ENCODE data around the gene RFLNA.

Gene RFLNA

DNA sequence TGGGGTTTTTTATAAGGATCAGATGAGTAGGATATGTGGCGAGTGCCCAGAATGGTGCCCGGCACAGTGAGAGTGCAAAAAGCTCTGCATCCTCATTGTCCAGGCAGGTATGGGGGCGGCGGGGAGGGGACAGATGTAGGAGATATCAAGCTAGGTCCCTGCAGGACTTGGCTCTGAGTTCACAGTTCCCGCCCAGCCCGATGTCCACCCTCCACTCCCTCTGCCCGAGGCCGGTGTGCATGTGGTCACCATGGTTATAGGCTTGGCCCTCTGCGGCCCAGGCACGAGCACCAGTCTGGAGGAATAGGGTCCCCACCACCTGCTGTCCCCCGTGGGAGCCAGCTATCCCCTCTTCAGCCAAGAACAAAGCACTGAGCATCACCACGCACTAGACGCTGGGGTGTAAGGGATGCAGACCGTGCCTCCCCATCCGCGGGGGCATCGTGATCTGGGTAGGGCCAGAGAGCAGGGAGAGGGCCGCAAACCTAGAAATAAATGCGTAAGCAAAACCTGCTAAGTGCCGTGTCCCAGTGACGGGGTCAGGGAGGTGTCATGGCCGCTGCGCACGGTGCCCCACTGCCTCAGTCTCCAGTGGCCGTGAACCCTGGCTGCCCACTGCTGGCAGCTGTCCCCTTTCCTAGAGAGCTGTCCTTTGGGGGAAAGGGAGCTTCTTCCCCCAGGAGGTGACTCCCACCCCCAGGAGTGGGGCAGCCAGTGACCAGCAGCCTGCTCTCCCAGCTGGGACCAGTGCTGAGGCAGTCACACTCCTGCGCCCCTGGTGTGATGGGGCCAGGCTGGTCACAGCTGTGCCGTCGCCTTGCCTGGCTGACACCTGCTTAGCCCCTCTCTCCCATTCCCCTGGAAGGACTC lies 12.0 kb downstream of the RFLNA start:
- Histone ChIP-seq H3K27me3 (ENCODE audit: control insufficient read depth, insufficient read depth, low read length) (no peaks in the 10 kb centered on the region), H3K4me2 (ENCODE audit: low read length) (no peak overlapping the region), H3K4me1 (ENCODE audit: control insufficient read depth, insufficient read depth, low read length) (no peaks in the 10 kb centered on the region), H3K9me3 (replicated peaks; ENCODE audit: low read length) (no peaks in the 10 kb centered on the region), H3K36me3 (ENCODE audit: insufficient read depth, low read length) (no peaks in the 10 kb centered on the region), H3K9ac (ENCODE audit: low read depth, low read length) (no peak overlapping the region), H3K4me3 (ENCODE audit: low read length) (no peak overlapping the region)

DNA sequence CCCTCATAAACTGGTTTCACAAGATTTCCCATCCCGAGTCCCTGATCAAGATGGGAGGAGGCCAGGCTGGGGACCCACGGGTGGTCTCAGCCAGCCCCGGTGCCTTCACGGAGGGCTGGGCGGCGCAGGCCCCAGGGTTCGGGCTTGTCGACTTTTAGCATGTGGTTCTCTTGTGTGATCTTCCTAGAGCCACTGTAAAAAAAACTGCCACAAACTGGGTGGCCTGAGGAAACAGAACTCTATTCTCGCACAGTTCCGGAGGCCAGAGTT lies 12.6 kb downstream of the RFLNA start:
- Histone ChIP-seq H3K4me3 (ENCODE audit: low read length) (no peak overlapping the region), H3K9me3 (replicated peaks; ENCODE audit: low read length) (no peaks in the 10 kb centered on the region), H3K4me1 (ENCODE audit: control insufficient read depth, insufficient read depth, low read length) (no peaks in the 10 kb centered on the region), H3K27me3 (ENCODE audit: control insufficient read depth, insufficient read depth, low read length) (no peaks in the 10 kb centered on the region), H3K9ac (ENCODE audit: low read depth, low read length) (no peak overlapping the region), H3K4me2 (ENCODE audit: low read length) (no peak overlapping the region), H3K36me3 (ENCODE audit: insufficient read depth, low read length) (no peaks in the 10 kb centered on the region)

DNA sequence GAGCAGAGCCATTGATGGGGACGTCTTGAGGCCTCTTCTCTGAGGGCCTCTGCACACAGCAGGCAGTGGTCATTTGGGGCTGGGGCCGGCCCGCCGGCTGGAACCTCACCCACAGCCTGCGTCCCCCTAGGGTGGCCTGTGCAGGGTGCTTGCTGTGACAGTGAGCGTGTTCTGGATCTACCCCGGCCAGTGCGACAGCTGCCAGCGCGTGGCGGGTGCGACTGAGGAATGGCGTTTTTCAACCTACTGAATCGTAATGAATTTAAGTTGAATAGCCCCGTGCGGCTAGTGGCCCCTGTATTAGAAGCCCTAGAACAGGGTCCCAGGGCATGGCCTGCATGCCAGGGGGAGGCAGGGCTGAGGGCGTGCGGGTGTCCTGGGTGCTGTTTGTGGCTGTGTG lies 13.8 kb downstream of the RFLNA start:
- H3K4me3 ChIP-seq (ENCODE audit: low read length), result no peak overlapping the region
- H3K4me1 ChIP-seq (ENCODE audit: control insufficient read depth, insufficient read depth, low read length), result no peaks in the 10 kb centered on the region
- H3K9me3 ChIP-seq (replicated peaks; ENCODE audit: low read length), result no peaks in the 10 kb centered on the region
- H3K36me3 ChIP-seq (ENCODE audit: insufficient read depth, low read length), result no peaks in the 10 kb centered on the region
- H3K4me2 ChIP-seq (ENCODE audit: low read length), result no peak overlapping the region
- H3K9ac ChIP-seq (ENCODE audit: low read depth, low read length), result no peak overlapping the region
- no peaks in the 10 kb centered on the region for H3K27me3 ChIP-seq (ENCODE audit: control insufficient read depth, insufficient read depth, low read length)

DNA sequence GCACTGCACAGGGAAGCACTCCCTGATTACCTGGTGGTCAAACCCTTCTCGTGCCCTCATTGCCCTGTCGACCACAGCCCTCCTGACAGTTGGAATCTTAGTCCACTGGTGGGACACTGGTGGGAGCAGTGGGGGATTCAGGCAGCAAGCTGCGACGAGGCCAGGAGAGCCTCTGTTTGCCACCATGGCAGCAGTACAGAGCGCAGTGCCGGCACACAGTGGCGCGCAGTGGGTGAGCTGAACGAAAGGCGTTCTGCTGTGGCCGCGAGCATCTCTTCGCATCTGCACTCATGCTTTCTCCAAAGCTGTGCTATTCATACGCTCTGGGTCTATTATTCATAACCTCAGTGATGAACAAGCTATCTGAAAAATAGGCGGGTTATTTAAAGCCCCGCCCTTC lies 14.3 kb downstream of the RFLNA start:
- Histone ChIP-seq H3K27me3 (ENCODE audit: control insufficient read depth, insufficient read depth, low read length) (no peaks in the 10 kb centered on the region), H3K4me1 (ENCODE audit: control insufficient read depth, insufficient read depth, low read length) (no peaks in the 10 kb centered on the region), H3K9ac (ENCODE audit: low read depth, low read length) (no peak overlapping the region), H3K4me2 (ENCODE audit: low read length) (no peak overlapping the region), H3K9me3 (replicated peaks; ENCODE audit: low read length) (no peaks in the 10 kb centered on the region), H3K4me3 (ENCODE audit: low read length) (no peak overlapping the region), H3K36me3 (ENCODE audit: insufficient read depth, low read length) (no peaks in the 10 kb centered on the region)

DNA sequence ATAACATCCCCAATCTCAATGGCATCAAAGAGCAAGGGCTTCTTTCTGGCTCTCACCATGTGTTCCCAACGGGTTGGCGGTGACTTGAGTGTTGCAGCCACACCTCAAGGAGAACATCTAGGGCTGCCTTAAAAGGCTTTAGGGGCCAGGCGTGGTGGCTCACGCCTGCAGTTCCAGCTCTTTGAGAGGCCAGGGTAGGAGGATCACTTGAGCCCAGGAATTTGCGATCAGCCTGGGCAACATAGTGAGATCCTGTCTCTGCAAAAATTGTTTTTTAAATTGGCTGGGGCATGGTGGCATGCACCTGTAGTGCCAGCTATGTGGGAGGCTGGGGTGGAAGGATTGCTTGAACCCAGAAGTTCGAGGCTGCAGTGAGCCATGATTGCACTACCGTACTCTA lies 14.9 kb downstream of the RFLNA start:
- Histone ChIP-seq H3K4me1 (ENCODE audit: control insufficient read depth, insufficient read depth, low read length) (no peaks in the 10 kb centered on the region), H3K4me2 (ENCODE audit: low read length) (no peak overlapping the region), H3K9me3 (replicated peaks; ENCODE audit: low read length) (no peaks in the 10 kb centered on the region), H3K4me3 (ENCODE audit: low read length) (no peak overlapping the region), H3K27me3 (ENCODE audit: control insufficient read depth, insufficient read depth, low read length) (no peaks in the 10 kb centered on the region), H3K9ac (ENCODE audit: low read depth, low read length) (no peak overlapping the region), H3K36me3 (ENCODE audit: insufficient read depth, low read length) (no peaks in the 10 kb centered on the region)

DNA sequence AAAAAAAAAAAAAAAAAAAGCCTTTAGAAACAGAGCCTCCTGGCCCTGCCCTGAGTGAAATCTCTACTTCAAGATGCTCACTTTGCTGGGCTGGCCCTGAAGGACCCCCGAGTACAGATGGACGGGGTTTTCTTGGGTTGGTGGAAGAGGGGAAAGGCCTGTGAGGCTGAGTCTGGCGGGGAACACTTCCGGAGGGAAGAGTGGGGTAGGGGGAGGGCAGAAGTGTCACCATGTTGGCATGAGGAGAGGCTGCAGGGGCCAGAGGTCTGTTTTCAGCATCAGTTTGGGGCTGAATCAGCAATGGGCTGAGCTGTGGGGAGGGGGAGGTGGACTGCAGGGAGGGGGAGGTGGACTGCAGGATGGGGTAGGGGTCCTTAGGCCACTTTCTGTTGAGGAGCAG lies 15.3 kb downstream of the RFLNA start:
- Histone ChIP-seq H3K4me1 (ENCODE audit: control insufficient read depth, insufficient read depth, low read length) (no peaks in the 10 kb centered on the region), H3K27me3 (ENCODE audit: control insufficient read depth, insufficient read depth, low read length) (peaks cover under 1% of the 10 kb centered on the region), H3K4me2 (ENCODE audit: low read length) (no peak overlapping the region), H3K36me3 (ENCODE audit: insufficient read depth, low read length) (no peaks in the 10 kb centered on the region), H3K9ac (ENCODE audit: low read depth, low read length) (no peak overlapping the region), H3K4me3 (ENCODE audit: low read length) (no peak overlapping the region), H3K9me3 (replicated peaks; ENCODE audit: low read length) (no peaks in the 10 kb centered on the region)

- no peaks in the 10 kb centered on the region for H3K4me1 ChIP-seq (ENCODE audit: control insufficient read depth, insufficient read depth, low read length)
- no peaks in the 10 kb centered on the region for H3K9me3 ChIP-seq (replicated peaks; ENCODE audit: low read length)
- H3K4me2 ChIP-seq (ENCODE audit: low read length), result no peak overlapping the region
- no peaks in the 10 kb centered on the region for H3K36me3 ChIP-seq (ENCODE audit: insufficient read depth, low read length)
- H3K4me3 ChIP-seq (ENCODE audit: low read length), result no peak overlapping the region
- H3K9ac ChIP-seq (ENCODE audit: low read depth, low read length), result no peak overlapping the region
- H3K27me3 ChIP-seq (ENCODE audit: control insufficient read depth, insufficient read depth, low read length), result peaks cover 2% of the 10 kb centered on the region
These were observed 15.9 kb downstream of the RFLNA start for GRCh38 chr12:124310785-124311184.

DNA sequence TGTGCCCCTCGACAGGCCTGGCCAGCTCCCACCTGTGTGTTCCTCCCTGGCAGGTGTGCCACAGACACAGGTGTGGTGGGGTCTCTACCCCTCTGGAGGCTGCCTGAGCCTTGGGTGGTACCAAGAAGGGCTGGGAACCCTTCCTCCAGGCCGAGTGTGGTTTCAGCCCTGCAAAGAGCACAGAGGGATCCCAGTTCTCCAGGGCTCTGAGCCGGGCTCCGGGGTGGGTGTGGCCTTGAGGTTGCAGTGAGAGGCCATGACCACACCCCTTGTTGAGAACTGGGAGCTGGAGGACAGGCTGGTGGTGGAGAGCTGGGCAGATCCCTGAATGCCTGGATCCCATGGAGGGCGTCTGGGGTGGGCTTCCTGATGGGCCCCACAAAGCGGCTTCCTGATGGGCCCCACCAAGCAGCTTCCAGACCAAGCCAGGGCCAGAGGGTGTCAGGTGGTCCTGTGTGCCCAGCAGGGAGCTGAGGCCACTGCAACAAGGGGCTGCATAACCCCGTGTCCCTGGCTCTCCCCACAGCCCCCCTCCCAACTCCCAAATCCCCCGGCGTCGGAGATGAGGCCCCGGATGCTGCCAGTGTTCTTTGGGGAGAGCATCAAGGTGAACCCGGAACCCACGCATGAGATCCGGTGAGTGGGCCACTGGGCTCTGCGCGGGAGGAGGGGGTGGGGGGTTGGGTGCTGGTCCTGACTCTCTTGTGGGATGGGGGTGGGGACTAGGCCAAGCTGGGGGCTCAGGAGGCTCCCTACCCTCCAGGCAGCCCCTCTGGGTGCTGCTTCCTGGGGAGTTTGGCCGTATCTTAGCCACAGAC lies 16.6 kb downstream of the RFLNA start:
- Histone ChIP-seq H3K4me2 (ENCODE audit: low read length) (no peak overlapping the region), H3K9me3 (replicated peaks; ENCODE audit: low read length) (no peaks in the 10 kb centered on the region), H3K27me3 (ENCODE audit: control insufficient read depth, insufficient read depth, low read length) (peaks cover 2% of the 10 kb centered on the region), H3K4me3 (ENCODE audit: low read length) (no peak overlapping the region), H3K9ac (ENCODE audit: low read depth, low read length) (no peak overlapping the region), H3K4me1 (ENCODE audit: control insufficient read depth, insufficient read depth, low read length) (no peaks in the 10 kb centered on the region), H3K36me3 (ENCODE audit: insufficient read depth, low read length) (no peaks in the 10 kb centered on the region)

DNA sequence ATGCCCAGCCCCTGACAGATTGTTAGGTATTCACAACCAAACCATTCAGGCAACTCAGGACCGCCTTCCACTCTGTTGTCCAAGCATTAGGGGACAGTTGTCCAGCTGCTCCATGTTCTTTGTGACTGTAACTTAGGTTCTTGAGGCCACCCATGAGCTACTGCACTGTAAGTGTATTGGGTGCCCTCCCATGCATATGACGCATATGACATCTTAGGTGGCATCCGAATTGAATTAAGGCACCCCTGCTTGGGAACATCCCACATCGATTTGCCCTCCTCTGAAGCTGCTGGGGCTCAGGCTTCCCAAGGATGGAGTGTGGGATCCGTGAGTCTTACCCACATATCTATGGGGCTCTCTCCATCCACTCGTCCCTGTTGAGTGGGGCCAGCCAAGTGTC lies 17.7 kb downstream of the RFLNA start:
- Histone ChIP-seq H3K9ac (ENCODE audit: low read depth, low read length) (no peak overlapping the region), H3K36me3 (ENCODE audit: insufficient read depth, low read length) (no peaks in the 10 kb centered on the region), H3K4me1 (ENCODE audit: control insufficient read depth, insufficient read depth, low read length) (no peaks in the 10 kb centered on the region), H3K4me2 (ENCODE audit: low read length) (no peak overlapping the region), H3K27me3 (ENCODE audit: control insufficient read depth, insufficient read depth, low read length) (peaks cover 2% of the 10 kb centered on the region), H3K4me3 (ENCODE audit: low read length) (no peak overlapping the region), H3K9me3 (replicated peaks; ENCODE audit: low read length) (no peaks in the 10 kb centered on the region)

DNA sequence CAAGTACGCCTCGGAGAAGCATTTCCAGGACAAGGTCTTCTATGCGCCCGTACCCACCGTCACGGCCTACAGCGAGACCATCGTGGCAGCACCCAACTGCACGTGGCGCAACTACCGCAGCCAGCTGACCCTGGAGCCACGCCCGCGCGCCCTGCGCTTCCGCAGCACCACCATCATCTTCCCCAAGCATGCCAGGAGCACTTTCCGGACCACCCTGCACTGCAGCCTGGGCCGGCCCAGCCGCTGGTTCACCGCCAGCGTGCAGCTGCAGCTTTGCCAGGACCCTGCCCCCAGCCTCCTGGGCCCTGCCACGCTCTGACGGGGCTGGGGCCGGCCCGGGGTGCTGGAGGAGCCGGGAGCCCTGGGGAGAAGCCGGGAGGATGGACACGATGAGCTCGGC lies 19.3 kb downstream of the RFLNA start:
- Histone ChIP-seq H3K9ac (ENCODE audit: low read depth, low read length) (no peak overlapping the region), H3K9me3 (replicated peaks; ENCODE audit: low read length) (no peaks in the 10 kb centered on the region), H3K4me2 (ENCODE audit: low read length) (no peak overlapping the region), H3K27me3 (ENCODE audit: control insufficient read depth, insufficient read depth, low read length) (peaks cover 2% of the 10 kb centered on the region), H3K36me3 (ENCODE audit: insufficient read depth, low read length) (no peaks in the 10 kb centered on the region), H3K4me3 (ENCODE audit: low read length) (no peak overlapping the region), H3K4me1 (ENCODE audit: control insufficient read depth, insufficient read depth, low read length) (no peaks in the 10 kb centered on the region)

GRCh38 chr12:124314766-124315165 lies 19.9 kb downstream of the RFLNA start:
- Histone ChIP-seq H3K9ac (ENCODE audit: low read depth, low read length) (no peak overlapping the region), H3K27me3 (ENCODE audit: control insufficient read depth, insufficient read depth, low read length) (peaks cover 2% of the 10 kb centered on the region), H3K4me2 (ENCODE audit: low read length) (no peak overlapping the region), H3K36me3 (ENCODE audit: insufficient read depth, low read length) (no peaks in the 10 kb centered on the region), H3K9me3 (replicated peaks; ENCODE audit: low read length) (no peaks in the 10 kb centered on the region), H3K4me3 (ENCODE audit: low read length) (no peak overlapping the region), H3K4me1 (ENCODE audit: control insufficient read depth, insufficient read depth, low read length) (no peaks in the 10 kb centered on the region)
